Skin epidermis (tissue), 12 donors: ENCODE measurements around the gene GSTA3.
"Not testable (repeated sequence)": the region's sequence is repeated elsewhere in the genome, so short reads cannot be mapped to it uniquely, and the experiment has no call there.

Experiments
- H3K27ac ChIP-seq, 21 experiments: fragments of 200-600 bp; sonication (generic) in 11 of 21; one replicate each; pipeline ENCODE4 v1.5.0; 2020; ENCODE audit warnings: mild to moderate bottlenecking in 3 of 21, inconsistent platforms in 2 of 21, moderate library complexity in 2 of 21
- H3K4me3 ChIP-seq, 7 experiments: fragments of 200-600 bp; sonication (generic) in 2 of 7; one replicate each; pipeline ENCODE4 v1.5.0; 2020; ENCODE audit warnings: inconsistent platforms in 2 of 7, mild to moderate bottlenecking in 2 of 7, moderate library complexity in 1 of 7

Gene GSTA3

DNA sequence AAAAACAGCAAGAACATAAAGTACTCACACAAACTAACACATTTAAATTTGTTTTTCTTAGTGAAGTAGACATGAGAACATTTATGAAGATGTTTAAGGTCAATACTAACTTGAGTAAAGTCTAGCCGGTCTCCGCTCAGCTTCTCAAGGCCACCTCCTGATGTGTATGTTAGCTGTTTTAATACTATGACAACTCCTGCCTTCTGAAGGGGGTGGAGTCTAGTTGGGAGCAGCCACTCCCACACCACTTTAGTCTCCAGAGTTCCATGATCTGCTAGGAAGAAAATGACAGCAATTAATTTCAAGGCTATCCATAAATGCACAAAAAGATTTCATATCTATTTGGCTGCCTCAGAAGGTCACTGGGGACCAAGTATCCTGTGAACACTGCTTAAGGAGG lies at the start of gene GSTA3:
TSS of gene GSTA3 (minus strand) at position 168 of the 400 bp plus-strand sequence. CDS start 3,864 bp downstream, outside the sequence.
- peak within 1 kb of the TSS in 1 of 7 experiments; percentile 10 for H3K4me3 ChIP-seq
- H3K27ac ChIP-seq: peak within 1 kb of the TSS in 4 of 21 experiments; percentile 8 to 63 (median 46)

GRCh38 chr6:52958546-52959255 lies 49.2 kb upstream of the GSTA3 start:
- Histone ChIP-seq H3K4me3 (no peak overlapping the region), H3K27ac (no peak overlapping the region)

GRCh38 chr6:52955871-52956270 lies 46.4 kb upstream of the GSTA3 start:
- no peak overlapping the region for H3K4me3 ChIP-seq
- no peak overlapping the region for H3K27ac ChIP-seq

DNA sequence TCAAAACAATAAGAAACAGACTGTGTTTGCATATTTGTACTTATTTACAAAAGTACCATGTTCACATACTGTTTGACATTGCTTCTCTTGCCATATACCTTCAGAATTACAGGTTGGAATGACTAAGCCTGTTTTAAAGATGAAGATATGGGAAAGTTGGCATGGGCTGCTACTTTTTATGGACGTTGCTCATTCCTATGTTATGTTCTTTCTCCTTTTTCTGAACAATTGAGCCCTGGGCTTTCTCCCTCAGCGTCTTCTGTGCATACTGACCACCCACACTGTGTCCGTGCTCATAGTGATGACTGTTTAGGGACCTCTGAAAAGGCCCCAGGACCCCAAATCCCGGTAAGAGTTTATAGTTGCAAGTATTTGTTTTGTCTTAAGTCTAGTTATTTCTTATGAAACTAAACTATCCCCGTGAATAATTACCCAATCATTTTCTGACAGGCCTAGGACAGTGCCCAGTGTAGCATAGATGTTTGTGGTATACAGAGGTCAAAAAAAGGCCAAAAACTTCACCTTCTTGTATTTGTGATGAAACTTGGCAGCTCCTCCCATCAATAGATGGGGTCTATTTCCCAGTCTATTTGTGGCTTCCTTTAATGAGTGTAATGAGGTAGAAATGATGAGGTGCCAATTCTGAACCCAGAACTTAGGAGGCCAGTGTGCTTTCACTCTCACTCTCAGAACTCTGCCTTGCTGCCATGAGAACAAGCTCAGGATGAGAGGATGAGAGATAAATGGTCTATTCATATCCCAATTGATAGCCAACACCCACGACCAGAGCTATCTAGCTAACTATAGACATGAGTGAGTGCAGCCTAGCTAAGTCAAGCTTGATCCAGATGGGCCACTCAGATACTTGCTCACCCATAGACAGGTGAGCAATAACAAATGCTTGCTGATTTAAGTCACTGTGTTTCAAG lies 44.7 kb upstream of the GSTA3 start:
- no peak overlapping the region for H3K4me3 ChIP-seq

DNA sequence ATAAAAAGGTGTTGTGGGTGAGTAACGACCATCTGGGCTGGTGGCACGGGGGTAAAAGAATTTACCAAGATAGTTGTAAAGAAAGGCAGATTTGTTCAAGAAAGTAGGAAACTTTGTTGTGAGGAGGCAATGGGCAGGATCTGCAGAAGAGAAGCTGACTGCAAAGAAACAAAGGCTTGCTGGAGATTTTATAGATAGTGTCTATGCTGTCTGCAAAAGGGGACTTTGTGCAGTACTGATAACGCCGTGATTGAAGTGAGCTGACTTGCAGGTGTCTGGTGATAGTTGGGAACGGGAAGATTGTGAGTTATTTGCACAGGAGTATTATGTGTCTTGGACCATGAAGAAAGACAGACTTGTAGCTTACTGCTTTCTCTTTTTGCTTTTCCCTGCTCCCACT lies 36.8 kb upstream of the GSTA3 start:
- H3K27ac ChIP-seq: no peak overlapping the region
- H3K4me3 ChIP-seq: no peak overlapping the region

More for the DNA sequence above, 44.7 kb upstream of the GSTA3 start:
- H3K27ac ChIP-seq: no peak overlapping the region

GRCh38 chr6:52942821-52943220 lies 33.3 kb upstream of the GSTA3 start:
- H3K27ac ChIP-seq, H3K4me3 ChIP-seq: not testable (repeated sequence)

- Histone ChIP-seq H3K27ac (no peak overlapping the region), H3K4me3 (no peak overlapping the region)
Observed at GRCh38 chr6:52942221-52942620, 32.7 kb upstream of the GSTA3 start.

- no peak overlapping the region for H3K4me3 ChIP-seq
- H3K27ac ChIP-seq: no peak overlapping the region
Observed at GRCh38 chr6:52937908-52938307, 28.4 kb upstream of the GSTA3 start.

DNA sequence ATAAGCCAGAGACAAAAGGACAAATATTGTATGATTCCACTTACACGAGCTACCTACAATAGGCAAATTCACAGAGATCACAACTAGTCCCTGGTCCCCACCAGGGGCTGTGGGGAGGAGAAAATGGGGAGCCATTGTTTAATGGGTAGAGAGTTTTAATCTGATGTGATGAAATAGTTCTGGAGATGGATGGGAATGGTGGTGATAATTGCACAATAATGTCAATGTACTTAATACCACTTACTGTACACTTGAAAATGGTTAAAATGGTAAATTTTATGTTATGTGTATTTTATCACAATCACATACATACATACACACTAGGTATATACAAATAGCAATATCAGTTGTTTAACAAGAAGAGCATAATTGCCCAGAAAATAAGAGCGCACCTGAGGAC lies 24.3 kb upstream of the GSTA3 start:
- no peak overlapping the region for H3K4me3 ChIP-seq
- H3K27ac ChIP-seq: no peak overlapping the region

- Histone ChIP-seq H3K4me3 (no peak overlapping the region), H3K27ac (peak overlapping the region in 1 of 21 experiments; percentile 17)
Observed at GRCh38 chr6:52931351-52931750, 21.9 kb upstream of the GSTA3 start.

DNA sequence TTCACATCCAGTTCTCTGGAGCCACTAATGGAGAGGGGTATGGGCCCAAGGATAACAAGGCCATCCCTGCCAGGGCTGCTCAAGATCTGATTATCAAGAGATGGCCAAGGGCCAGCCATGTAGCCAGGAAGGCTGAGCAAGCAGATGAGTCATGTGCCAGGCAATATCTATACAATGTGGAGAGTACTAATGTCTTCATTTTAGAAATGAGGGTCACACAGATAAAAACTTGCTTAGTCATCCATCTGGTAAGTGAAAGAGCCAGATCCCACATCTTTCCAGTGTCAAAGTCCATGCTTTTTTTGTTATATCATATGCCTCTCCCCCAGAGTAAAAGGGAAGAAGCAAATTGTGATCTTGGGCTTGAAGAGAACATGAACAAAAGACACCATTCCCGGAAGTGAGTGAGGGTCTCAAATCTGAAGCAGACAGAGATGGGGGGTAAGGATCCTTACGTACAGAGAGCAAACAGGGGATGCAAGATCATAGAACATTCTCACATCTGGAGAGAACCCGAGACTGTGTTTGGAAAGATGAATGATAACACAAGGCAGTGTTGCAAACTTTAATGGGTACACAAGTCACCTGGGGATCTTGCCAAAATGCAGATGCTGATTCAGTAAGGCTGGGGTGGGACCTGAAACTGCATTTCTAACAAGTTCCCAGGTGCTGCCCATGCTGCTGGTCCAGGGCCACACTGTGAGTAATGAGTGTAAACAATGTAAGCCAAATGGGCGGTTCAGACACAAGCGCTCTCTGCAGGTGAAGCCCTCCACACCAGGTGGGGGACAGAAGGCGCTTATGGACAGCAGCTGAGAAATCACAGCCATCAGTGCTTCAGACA lies 20.0 kb upstream of the GSTA3 start:
- H3K27ac ChIP-seq: peak overlapping the region in 7 of 21 experiments; percentile 4 to 60 (median 46)
- no peak overlapping the region for H3K4me3 ChIP-seq

GRCh38 chr6:52927451-52927850 lies 18.0 kb upstream of the GSTA3 start:
- H3K4me3 ChIP-seq: no peak overlapping the region
- H3K27ac ChIP-seq: no peak overlapping the region

- no peak overlapping the region for H3K4me3 ChIP-seq
- peak overlapping the region in 1 of 21 experiments; percentile 42 for H3K27ac ChIP-seq
Observed at GRCh38 chr6:52925919-52926792, 16.7 kb upstream of the GSTA3 start.

- Histone ChIP-seq H3K27ac (peak overlapping the region in 1 of 21 experiments; percentile 21), H3K4me3 (no peak overlapping the region)
Observed at GRCh38 chr6:52925042-52925441, 15.5 kb upstream of the GSTA3 start.

GRCh38 chr6:52923689-52924088 lies 14.2 kb upstream of the GSTA3 start:
- H3K4me3 ChIP-seq: not testable (repeated sequence)
- H3K27ac ChIP-seq: peak overlapping the region in 1 of 21 experiments; percentile 50

DNA sequence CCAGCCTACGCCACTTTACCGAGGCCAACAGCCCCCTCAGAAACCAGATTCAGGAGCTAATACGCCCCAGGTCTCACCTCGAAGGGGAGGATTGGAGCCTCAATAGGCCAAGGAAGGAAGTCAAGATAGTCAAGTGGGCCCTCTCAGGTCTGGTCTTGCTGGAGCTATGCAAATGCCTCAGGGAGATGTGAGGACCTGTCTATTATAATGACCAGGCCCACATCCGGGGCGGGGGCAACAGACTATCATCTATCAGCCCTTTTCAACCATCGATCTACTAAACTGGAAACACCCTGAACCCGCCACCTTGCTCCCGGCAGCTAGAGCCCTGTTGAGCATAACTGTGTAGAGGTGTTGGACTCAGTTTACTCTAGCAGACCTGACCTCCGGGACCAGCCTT lies 12.7 kb upstream of the GSTA3 start:
- peak overlapping the region in 3 of 21 experiments; percentile 13 to 58 (median 21) for H3K27ac ChIP-seq
- H3K4me3 ChIP-seq: peak overlapping the region in 1 of 7 experiments; percentile 20

- Histone ChIP-seq H3K4me3 (no peak overlapping the region), H3K27ac (peak overlapping the region in 1 of 21 experiments; percentile 58)
Observed at GRCh38 chr6:52921743-52922142, 12.2 kb upstream of the GSTA3 start.

GRCh38 chr6:52919511-52919910 lies 10.0 kb upstream of the GSTA3 start:
- not testable (repeated sequence) for H3K4me3 ChIP-seq
- peak overlapping the region in 8 of 21 experiments; percentile 14 to 61 (median 43) for H3K27ac ChIP-seq

DNA sequence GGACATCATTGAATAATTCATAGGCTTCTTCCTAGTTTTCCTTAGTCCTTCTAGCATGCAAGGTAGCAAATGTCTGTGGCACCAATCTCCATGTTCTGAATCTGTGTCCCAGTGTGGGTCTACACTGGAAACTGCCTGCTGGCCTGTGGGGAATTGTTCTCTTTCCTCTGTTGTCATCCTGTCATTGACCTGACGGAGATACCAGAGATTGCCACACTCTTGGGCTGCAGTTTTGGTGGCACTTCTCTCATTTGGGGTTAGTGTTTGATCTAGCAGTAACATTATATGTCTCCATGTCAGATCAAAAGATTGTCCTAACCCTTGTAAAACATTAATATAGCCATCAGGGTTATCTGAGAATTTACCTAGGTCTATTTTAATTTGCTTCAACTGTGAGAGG lies 9.3 kb upstream of the GSTA3 start:
- peak overlapping the region in 11 of 21 experiments; percentile 6 to 65 (median 46) for H3K27ac ChIP-seq
- H3K4me3 ChIP-seq: not testable (repeated sequence)
